A549 (cell line): ENCODE measurements around the gene HLA-DQA1. TPM values are rescaled to one million over a fixed set of nuclear protein-coding genes. Genes with fewer than 3 reads are reported as not detected.

Experiments used
- ATAC-seq, 2 experiments: fragments of 200-7000 bp in 1 of 2; fragments of >200 bp in 1 of 2; cut with Nextera tagmentation in 1 of 2; cut with Tn5 transposase in 1 of 2; 3 replicates each; pipeline versions ENCODE4 v1.8.0 to v1.9.1; 2018 to 2020; ENCODE audit warnings: mild to moderate bottlenecking in 1 of 2, moderate library complexity in 1 of 2
- CTCF ChIA-PET: fragments of 300-600 bp; sonication (Branson Sonifier 250); formaldehyde crosslinking; extraction: SDS; loops from one replicate; lab custom pipeline; 2021; ENCODE audit warnings: antibody characterized with exemption, inconsistent platforms; lab: Yijun Ruan, JAX
- POLR2A ChIA-PET: fragments of 350-600 bp; formaldehyde crosslinking; extraction: SDS; loops from one replicate; lab custom pipeline; 2021; ENCODE audit warnings: antibody characterized with exemption, inconsistent platforms; lab: Yijun Ruan, JAX
- DNase-seq, 2 experiments: peaks; one replicate each; pipeline versions ENCODE4 v3.0.0 to v3.0.0-alpha.2; 2011 to 2016; ENCODE audit warnings: low read depth in 1 of 2, low spot score in 1 of 2
- FAIRE-seq: peaks from 2 replicates; lab custom pipeline; 2011; peaks lifted over from hg19 to GRCh38; lab: Jason Lieb, UNC
- H3K27ac ChIP-seq, 2 experiments: fragments of >200 bp; sonication (Bioruptor Twin); formaldehyde crosslinking; 3 replicates each; pipeline ENCODE4 v1.5.1; 2016 to 2017
- H3K4me1 ChIP-seq: fragments of >200 bp; sonication (Bioruptor Twin); formaldehyde crosslinking; 3 replicates; pipeline ENCODE4 v1.6.1; 2016
- H3K4me2 ChIP-seq: fragments of >200 bp; sonication (Bioruptor Twin); formaldehyde crosslinking; 3 replicates; pipeline ENCODE4 v1.6.1; 2016
- H3K4me3 ChIP-seq: fragments of >200 bp; sonication (Bioruptor Twin); formaldehyde crosslinking; 3 replicates; pipeline ENCODE4 v1.5.1; 2016
- H3K9me3 ChIP-seq: fragments of >200 bp; sonication (Bioruptor Twin); formaldehyde crosslinking; 3 replicates; pipeline ENCODE4 v1.6.1; 2016
- BHLHE40 ChIP-seq: IDR thresholded peaks from 2 replicates; pipeline ENCODE4 v1.6.1; 2012; ENCODE audit warnings: low read depth, low read length, inconsistent platforms
- CBX8 ChIP-seq: fragments of 200-600 bp; sonication (generic); IDR thresholded peaks from 2 replicates; pipeline ENCODE4 v1.6.1; 2016
- CEBPB ChIP-seq, 2 experiments: fragments of >200 bp in 1 of 2; sonication (Bioruptor Twin) in 1 of 2; formaldehyde crosslinking in 1 of 2; IDR thresholded peaks; 2 replicates each; pipeline ENCODE4 v1.6.1; 2012 to 2016
- CHD4 ChIP-seq: fragments of 200-600 bp; sonication (generic); IDR thresholded peaks from 2 replicates; pipeline ENCODE4 v1.6.1; 2016; ENCODE audit warnings: antibody characterized with exemption, mild to moderate bottlenecking, borderline replicate concordance
- CTCF ChIP-seq: fragments of >200 bp; sonication (Bioruptor Twin); formaldehyde crosslinking; IDR thresholded peaks from 3 replicates; pipeline ENCODE4 v1.5.1; 2016
- E2F6 ChIP-seq: IDR thresholded peaks from 2 replicates; pipeline ENCODE4 v1.6.1; 2012; ENCODE audit warnings: low read depth, borderline replicate concordance
- EHMT2 ChIP-seq: fragments of 200-600 bp; sonication (generic); IDR thresholded peaks from 2 replicates; pipeline ENCODE4 v1.6.1; 2016; ENCODE audit warnings: antibody characterized with exemption, low read depth, mild to moderate bottlenecking, moderate library complexity
- ELK1 ChIP-seq: fragments of 150-350 bp; IDR thresholded peaks from 2 replicates; pipeline ENCODE4 v1.6.1; 2014; ENCODE audit warnings: low read depth, mild to moderate bottlenecking, low read length
- ESRRA ChIP-seq: fragments of 150-350 bp; IDR thresholded peaks from 2 replicates; pipeline ENCODE4 v1.6.1; 2014; ENCODE audit warnings: mild to moderate bottlenecking, low read length, borderline replicate concordance
- FOSB ChIP-seq: fragments of 250-450 bp; sonication (Bioruptor Pico); IDR thresholded peaks from 2 replicates; pipeline ENCODE4 v1.5.0; 2020; ENCODE audit warnings: mild to moderate bottlenecking, moderate library complexity
- FOSL2 ChIP-seq, 2 experiments: fragments of 450-650 bp in 1 of 2; fragments of >200 bp in 1 of 2; sonication (Bioruptor Twin) in 1 of 2; formaldehyde crosslinking; IDR thresholded peaks; 2 replicates each; pipeline versions ENCODE4 v1.5.0 to v1.6.1; 2016 to 2020; ENCODE audit warnings: mild to moderate bottlenecking in 1 of 2, moderate library complexity in 1 of 2
- FOXS1 ChIP-seq: fragments of 250-450 bp; sonication (Bioruptor Pico); IDR thresholded peaks from 2 replicates; pipeline ENCODE4 v1.5.0; 2020; ENCODE audit warnings: mild to moderate bottlenecking, moderate library complexity
- HOXB5 ChIP-seq: fragments of 250-450 bp; sonication (Bioruptor Pico); IDR thresholded peaks from 2 replicates; pipeline ENCODE4 v1.5.0; 2020; ENCODE audit warnings: mild to moderate bottlenecking, moderate library complexity
- JUN ChIP-seq, 2 experiments: fragments of >200 bp; sonication (Bioruptor Twin); formaldehyde crosslinking; IDR thresholded peaks; 2 replicates in 1 of 2; 3 replicates in 1 of 2; pipeline ENCODE4 v1.6.1; 2016 to 2017
- JUNB ChIP-seq: fragments of >200 bp; sonication (Bioruptor Twin); formaldehyde crosslinking; IDR thresholded peaks from 2 replicates; pipeline ENCODE4 v1.6.1; 2016
- KDM1A ChIP-seq: fragments of 200-600 bp; sonication (generic); IDR thresholded peaks from 2 replicates; pipeline ENCODE4 v1.6.1; 2016; ENCODE audit warnings: low read depth, mild to moderate bottlenecking
- MAX ChIP-seq: IDR thresholded peaks from 2 replicates; pipeline ENCODE4 v1.6.1; 2012
- MAZ ChIP-seq: fragments of 150-350 bp; IDR thresholded peaks from 2 replicates; pipeline ENCODE4 v1.6.1; 2014; ENCODE audit warnings: antibody characterized with exemption, low read depth, low read length, borderline replicate concordance
- NPAS2 ChIP-seq: fragments of 250-450 bp; sonication (Bioruptor Pico); IDR thresholded peaks from 2 replicates; pipeline ENCODE4 v1.8.0; 2022; ENCODE audit warnings: mild to moderate bottlenecking, moderate library complexity, borderline replicate concordance
- POLR2A ChIP-seq: IDR thresholded peaks from 2 replicates; pipeline ENCODE4 v1.6.1; 2012; ENCODE audit warnings: mild to moderate bottlenecking, low read length
- RCOR1 ChIP-seq: fragments of 150-350 bp; IDR thresholded peaks from 2 replicates; pipeline ENCODE4 v1.6.1; 2014; ENCODE audit warnings: antibody characterized with exemption, low read length, low read depth
- RNF2 ChIP-seq: fragments of 200-600 bp; sonication (generic); IDR thresholded peaks from 2 replicates; pipeline ENCODE4 v1.6.1; 2016; ENCODE audit warnings: low read depth, mild to moderate bottlenecking, antibody characterized with exemption, moderate library complexity, borderline replicate concordance
- SMC3 ChIP-seq: fragments of >200 bp; sonication (Bioruptor Twin); formaldehyde crosslinking; IDR thresholded peaks from 3 replicates; pipeline ENCODE4 v1.6.1; 2018; ENCODE audit warnings: inconsistent platforms
- SREBF2 ChIP-seq: fragments of 450-650 bp; IDR thresholded peaks from 2 replicates; pipeline ENCODE4 v1.6.1; 2014; ENCODE audit warnings: mild to moderate bottlenecking, moderate library complexity
- TFCP2L1 ChIP-seq: fragments of 250-450 bp; sonication (Bioruptor Pico); IDR thresholded peaks from 2 replicates; pipeline ENCODE4 v1.5.0; 2021; ENCODE audit warnings: mild to moderate bottlenecking
- USF2 ChIP-seq: fragments of 450-650 bp; IDR thresholded peaks from 2 replicates; pipeline ENCODE4 v1.6.1; 2014; ENCODE audit warnings: antibody characterized with exemption
- ZC3H11A ChIP-seq: fragments of 450-650 bp; IDR thresholded peaks from 2 replicates; pipeline ENCODE4 v1.6.1; 2014; ENCODE audit warnings: antibody characterized with exemption, mild to moderate bottlenecking
- ZNF302 ChIP-seq: fragments of 250-450 bp; sonication (Bioruptor Pico); IDR thresholded peaks from 2 replicates; pipeline ENCODE4 v1.9.0; 2021; ENCODE audit warnings: inconsistent platforms, mild to moderate bottlenecking, moderate library complexity
- WGBS: methylation state at CpG from one replicate; pipeline ENCODE4 v1.1.6; 2017; ENCODE audit errors: missing lambda C conversion rate; 5-methylcytosine and 5-hydroxymethylcytosine counted together
- polyA plus RNA-seq, 4 experiments: library from polyadenylated mRNA; depleted of rRNA in 3 of 4; stranded (reverse); fragments of >200 nt; fragmentation: RNase III in 1 of 4; extraction: RNeasy Plus Mini Kit Qiagen cat#74134 plus additional on column Dnase treatment in 1 of 4; gene quantifications; 2 replicates in 3 of 4; 3 replicates in 1 of 4; pipeline ENCODE4 v1.2.3, GENCODE V29; 2011 to 2017

The HLA-DQA1 gene
- polyA plus RNA-seq, 2 of the 4 experiments (the other 2 are of a cell fraction), result not detected

- no peak for TF ChIP-seq HOXB5 (CRISPR knock-in tag)
- no peak for TF ChIP-seq TFCP2L1
- TF ChIP-seq ZC3H11A, result no peak
- TF ChIP-seq CHD4, result no peak
- no peak for TF ChIP-seq BHLHE40
- no peak for TF ChIP-seq ZNF302 (CRISPR knock-in tag)
- no peak for TF ChIP-seq FOSL2 (IDR thresholded peaks at IDR 0.05)
- TF ChIP-seq FOSL2 (CRISPR knock-in tag; IDR thresholded peaks at IDR 0.05), result no peak
- TF ChIP-seq POLR2A, result no peak
- TF ChIP-seq MAZ, result no peak
- no peak for TF ChIP-seq ESRRA
- ATAC-seq, result no peak
- 4% methylated on average over 3 of the region's 6 CpGs for WGBS
- DNase-seq, result no peak
- Histone ChIP-seq H3K9me3 (no peaks in the 10 kb centered on the region), H3K4me3 (no peak overlapping the region), H3K27ac (no peak overlapping the region), H3K4me2 (no peak overlapping the region), H3K4me1 (no peaks in the 10 kb centered on the region)
- no peak for FAIRE-seq
- ChIA-PET CTCF (no interaction called here), POLR2A (no interaction called here)
These were observed 5.5 kb downstream of the HLA-DQA1 start for GRCh38 chr6:32642720-32643106.

- ATAC-seq, result no peak
- Histone ChIP-seq H3K27ac (no peak overlapping the region), H3K4me1 (no peaks in the 10 kb centered on the region), H3K9me3 (no peaks in the 10 kb centered on the region), H3K4me3 (no peak overlapping the region), H3K4me2 (no peak overlapping the region)
- ChIA-PET POLR2A (no interaction called here), CTCF (no interaction called here)
- no peak for FAIRE-seq
- WGBS, result 18% methylated on average over 4 of the region's 4 CpGs
- TF ChIP-seq KDM1A (no peak), RNF2 (no peak), FOSB (CRISPR knock-in tag) (no peak), CBX8 (no peak), ZC3H11A (no peak), SMC3 (no peak), JUN (IDR thresholded peaks at IDR 0.05) (no peak), EHMT2 (no peak), FOSL2 (IDR thresholded peaks at IDR 0.05) (no peak), FOSL2 (CRISPR knock-in tag; IDR thresholded peaks at IDR 0.05) (no peak), CHD4 (no peak), ESRRA (no peak)
- no peak for DNase-seq
These were observed 6.7 kb downstream of the HLA-DQA1 start for GRCh38 chr6:32643904-32644303.

GRCh38 chr6:32645047-32645703 is 8.0 kb downstream of the HLA-DQA1 start:
- DNase-seq, result no peak
- H3K27ac ChIP-seq, result no peak overlapping the region
- TF ChIP-seq RCOR1 (no peak), SREBF2 (no peak), CBX8 (no peak), USF2 (no peak), FOSL2 (IDR thresholded peaks at IDR 0.05) (no peak), FOSL2 (CRISPR knock-in tag; IDR thresholded peaks at IDR 0.05) (no peak), KDM1A (no peak)
- TF ChIP-seq, all 56 proteins: peak for 0
- ChIA-PET CTCF (no interaction called here), POLR2A (no interaction called here)
- no peaks in the 10 kb centered on the region for H3K4me1 ChIP-seq
- no peak overlapping the region for H3K4me3 ChIP-seq
- ATAC-seq (no peak), FAIRE-seq (no peak)
- no peak overlapping the region for H3K4me2 ChIP-seq
- no peaks in the 10 kb centered on the region for H3K9me3 ChIP-seq
- 34% methylated on average over 6 of the region's 6 CpGs for WGBS

- no peak overlapping the region for H3K4me3 ChIP-seq
- H3K4me1 ChIP-seq, result no peaks in the 10 kb centered on the region
- CTCF ChIA-PET, result no interaction called here
- POLR2A ChIA-PET, result no interaction called here
- DNase-seq (no peak), ATAC-seq (no peak), FAIRE-seq (no peak)
- no peak overlapping the region for H3K4me2 ChIP-seq
- 0% methylated on average over 2 of the region's 2 CpGs for WGBS
- no peaks in the 10 kb centered on the region for H3K9me3 ChIP-seq
- H3K27ac ChIP-seq, result no peak overlapping the region
- no peak for TF ChIP-seq SMC3
- TF ChIP-seq MAX, result no peak
- TF ChIP-seq CTCF, result no peak
- no peak for TF ChIP-seq HOXB5 (CRISPR knock-in tag)
- no peak for TF ChIP-seq ZNF302 (CRISPR knock-in tag)
- no peak for TF ChIP-seq NPAS2
- TF ChIP-seq JUNB, result no peak
- TF ChIP-seq E2F6, result no peak
- TF ChIP-seq ELK1, result no peak
- no peak for TF ChIP-seq FOXS1
- no peak for TF ChIP-seq CEBPB (IDR thresholded peaks at IDR 0.05)
- TF ChIP-seq ESRRA, result no peak
These were observed 18.1 kb downstream of the HLA-DQA1 start for GRCh38 chr6:32655203-32655710.
